Liver (tissue), 9 donors: Measurements from ENCODE around the gene RAPGEF4. TPM values are rescaled to one million over a fixed set of nuclear protein-coding genes. Genes with fewer than 3 reads are reported as not detected.

ENCODE experiments used
- DNase-seq: peaks from one replicate; pipeline ENCODE4 v3.0.0-alpha.2; 2017; ENCODE audit warnings: low spot score
- H3K27ac ChIP-seq, 2 donors: one replicate each; pipeline ENCODE4 v1.7.0; 2013; ENCODE audit warnings: inconsistent platforms in 2 of 2, low read length in 2 of 2, control low read depth in 1 of 2, low read depth in 1 of 2, mild to moderate bottlenecking in 1 of 2
- H3K27me3 ChIP-seq, 4 donors: one replicate each; pipeline versions ENCODE4 v1.6.1 to v1.7.0; 2013; ENCODE audit warnings: low read length in 3 of 4, inconsistent platforms in 1 of 4, mild to moderate bottlenecking in 1 of 4, moderate library complexity in 1 of 4; ENCODE audit not compliant: control insufficient read depth in 4 of 4, insufficient read depth in 4 of 4
- H3K36me3 ChIP-seq, 4 donors: one replicate each; pipeline versions ENCODE4 v1.6.1 to v1.7.0; 2013; ENCODE audit warnings: low read length in 3 of 4, mild to moderate bottlenecking in 3 of 4, low read depth in 1 of 4, moderate library complexity in 1 of 4; ENCODE audit not compliant: control insufficient read depth in 4 of 4, insufficient read depth in 3 of 4
- H3K4me1 ChIP-seq, 4 donors: one replicate each; pipeline versions ENCODE4 v1.6.1 to v1.7.0; 2013; ENCODE audit warnings: low read length in 3 of 4, mild to moderate bottlenecking in 3 of 4, moderate library complexity in 1 of 4; ENCODE audit not compliant: control insufficient read depth in 4 of 4, insufficient read depth in 4 of 4
- H3K4me3 ChIP-seq, 3 donors: one replicate each; pipeline versions ENCODE4 v1.6.1 to v1.7.0; 2013; ENCODE audit warnings: low read length in 3 of 3, control low read depth in 1 of 3, low read depth in 1 of 3, mild to moderate bottlenecking in 1 of 3
- H3K9ac ChIP-seq, 2 donors: one replicate each; pipeline ENCODE4 v1.7.0; 2013; ENCODE audit warnings: low read length in 2 of 2, mild to moderate bottlenecking in 2 of 2, moderate library complexity in 2 of 2, control low read depth in 1 of 2, low read depth in 1 of 2
- H3K9me3 ChIP-seq, 4 donors: one replicate each; pipeline versions ENCODE4 v1.6.1 to v1.7.0; 2013; ENCODE audit warnings: low read length in 3 of 4; ENCODE audit not compliant: control insufficient read depth in 4 of 4
- CTCF ChIP-seq: fragments of 150-350 bp; IDR thresholded peaks from 2 replicates; pipeline ENCODE4 v1.5.1; 2017; ENCODE audit warnings: improper control_type of control experiment, low read depth, low read length; ENCODE audit not compliant: missing input control
- FOXA1 ChIP-seq: IDR thresholded peaks from 2 replicates; pipeline ENCODE4 v1.6.1; 2016; ENCODE audit warnings: antibody characterized with exemption
- GABPA ChIP-seq, 2 donors: IDR thresholded peaks in 1 of 2; conservative IDR thresholded peaks in 1 of 2; 2 replicates each; pipeline ENCODE4 v1.6.1; 2016; ENCODE audit warnings: antibody characterized with exemption in 2 of 2, mild to moderate bottlenecking in 1 of 2, moderate library complexity in 1 of 2
- HNF4A ChIP-seq, 2 donors: conservative IDR thresholded peaks; 2 replicates each; pipeline ENCODE4 v1.6.1; 2016; ENCODE audit warnings: antibody characterized with exemption in 2 of 2, mild to moderate bottlenecking in 2 of 2
- HNF4G ChIP-seq: IDR thresholded peaks from 2 replicates; pipeline ENCODE4 v1.6.1; 2016; ENCODE audit warnings: antibody characterized with exemption
- JUND ChIP-seq, 2 donors: IDR thresholded peaks; 2 replicates each; pipeline ENCODE4 v1.6.1; 2016; ENCODE audit warnings: antibody characterized with exemption in 2 of 2
- MAX ChIP-seq: IDR thresholded peaks from 2 replicates; pipeline ENCODE4 v1.6.1; 2016; ENCODE audit warnings: antibody characterized with exemption
- NR2F2 ChIP-seq: IDR thresholded peaks from 2 replicates; pipeline ENCODE4 v1.6.1; 2016; ENCODE audit warnings: antibody characterized with exemption
- RAD21 ChIP-seq, 2 donors: IDR thresholded peaks; 2 replicates each; pipeline ENCODE4 v1.6.1; 2016; ENCODE audit warnings: antibody characterized with exemption in 2 of 2, mild to moderate bottlenecking in 2 of 2
- RXRA ChIP-seq, 2 donors: IDR thresholded peaks; 2 replicates each; pipeline ENCODE4 v1.6.1; 2017 to 2018; ENCODE audit warnings: antibody characterized with exemption in 2 of 2, mild to moderate bottlenecking in 1 of 2
- TAF1 ChIP-seq: conservative IDR thresholded peaks from 2 replicates; pipeline ENCODE4 v1.6.1; 2016; ENCODE audit warnings: antibody characterized with exemption, mild to moderate bottlenecking
- YY1 ChIP-seq: IDR thresholded peaks from 2 replicates; pipeline ENCODE4 v1.6.1; 2016; ENCODE audit warnings: antibody characterized with exemption, mild to moderate bottlenecking
- ZBTB33 ChIP-seq: IDR thresholded peaks from 2 replicates; pipeline ENCODE4 v1.6.1; 2016; ENCODE audit warnings: antibody characterized with exemption
- WGBS: extraction: QIAGEN DNeasy Blood & Tissue Kit; methylation state at CpG from one replicate; pipeline ENCODE4 v1.1.7; 2013; 5-methylcytosine and 5-hydroxymethylcytosine counted together
- polyA plus RNA-seq, 2 donors: library from polyadenylated mRNA; stranded (reverse) in 1 of 2; unstranded in 1 of 2; fragments of 200-250 nt in 1 of 2; fragments of >200 nt in 1 of 2; fragmentation: Nextera tagmentation in 1 of 2; extraction: Ambion mirVana in 1 of 2; gene quantifications; one replicate each; pipeline versions ENCODE4 v1.2.1 to v1.2.3, GENCODE V29; 2013 to 2015
- total RNA-seq, 2 donors: library from RNA; depleted of rRNA; stranded (reverse); fragments of >200 nt; gene quantifications; one replicate each; pipeline ENCODE4 v1.2.3, GENCODE V29; 2014
- donor health status: healthy.
- donor health status: healthy.
- donor health status: healthy.
- donor health status: healthy.
- donor health status: healthy.

RAPGEF4 gene
- total and polyA plus RNA-seq, 4 donors: 1.5 to 18.2 (median 8.3) TPM

GRCh38 chr2:172821370-172822338 is 86.0 kb downstream of the RAPGEF4 start:
- H3K4me1 ChIP-seq: no peaks in the 10 kb centered on the region
- TF ChIP-seq YY1 (no peak), JUND (IDR thresholded peaks at IDR 0.05) (no peak), TAF1 (no peak), NR2F2 (no peak), HNF4G (no peak), RAD21 (IDR thresholded peaks at IDR 0.05) (no peak), RXRA (IDR thresholded peaks at IDR 0.05) (no peak), FOXA1 (no peak), CTCF (no peak), ZBTB33 (no peak)
- H3K4me3 ChIP-seq: no peak overlapping the region
- H3K36me3 ChIP-seq: no peaks in the 10 kb centered on the region
- H3K9me3 ChIP-seq: no peaks in the 10 kb centered on the region
- DNase-seq: no peak
- no peaks in the 10 kb centered on the region for H3K27me3 ChIP-seq
- H3K9ac ChIP-seq: no peak overlapping the region
- WGBS: 76% methylated on average over 7 of the region's 7 CpGs
- no peak overlapping the region for H3K27ac ChIP-seq

GRCh38 chr2:172822585-172822984 is 86.9 kb downstream of the RAPGEF4 start:
- no peak overlapping the region for H3K9ac ChIP-seq
- TF ChIP-seq HNF4G (no peak), JUND (IDR thresholded peaks at IDR 0.05) (no peak), GABPA (IDR thresholded peaks at IDR 0.05 in 1 of 2, conservative IDR thresholded peaks at IDR 0.05 in 1 of 2) (no peak), RXRA (IDR thresholded peaks at IDR 0.05) (no peak), ZBTB33 (no peak), TAF1 (no peak), HNF4A (conservative IDR thresholded peaks at IDR 0.05) (no peak), MAX (no peak)
- no peaks in the 10 kb centered on the region for H3K27me3 ChIP-seq
- no peak for DNase-seq
- H3K36me3 ChIP-seq: no peaks in the 10 kb centered on the region
- no peak overlapping the region for H3K27ac ChIP-seq
- 92% methylated on average over 6 of the region's 6 CpGs for WGBS
- H3K4me1 ChIP-seq: no peaks in the 10 kb centered on the region
- H3K4me3 ChIP-seq: no peak overlapping the region
- no peaks in the 10 kb centered on the region for H3K9me3 ChIP-seq
